IPS-18c (cell line): ENCODE results near the gene RFWD3.

Experiments used
- H3K4me3 ChIP-seq: 2 replicates; pipeline ENCODE4 v1.7.0; 2013; ENCODE audit warnings: low read depth, mild to moderate bottlenecking, low read length, moderate library complexity; ENCODE audit not compliant: insufficient read depth
- H3K9me3 ChIP-seq: one replicate; pipeline ENCODE4 v1.6.1; 2013; ENCODE audit warnings: mild to moderate bottlenecking, low read length, moderate library complexity; ENCODE audit not compliant: control insufficient read depth, insufficient read depth

Gene RFWD3

GRCh38 chr16:74666425-74667254 is at the start of gene RFWD3:
Gene RFWD3 (minus strand): TSS chr16:74666877. CDS start chr16:74661449, 5,428 bp downstream.
- Histone ChIP-seq H3K9me3 (peaks cover 3% of the 10 kb centered on the region), H3K4me3 (peak within 1 kb of the TSS; percentile 94)

DNA sequence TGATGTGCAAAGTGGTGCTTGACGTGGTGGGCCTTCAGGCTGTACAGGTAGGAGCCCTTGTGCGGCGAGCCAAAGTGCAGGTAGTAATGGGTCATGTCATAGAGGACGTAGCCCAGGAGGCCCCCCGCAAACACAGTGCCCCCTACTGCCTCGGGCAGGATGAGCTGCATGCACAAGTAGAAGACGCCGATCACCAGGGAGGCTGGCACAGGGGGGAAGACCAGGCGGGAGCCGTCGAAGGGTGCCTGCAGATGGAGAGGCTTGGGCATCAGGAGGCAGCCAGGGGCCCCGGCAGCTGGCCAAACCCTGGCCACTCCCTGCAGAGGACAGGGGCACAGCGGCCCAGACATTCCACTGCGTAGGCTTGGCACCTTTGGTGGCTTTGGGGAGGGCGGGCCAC is 49.7 kb upstream of the RFWD3 start:
- Histone ChIP-seq H3K4me3 (no peak overlapping the region), H3K9me3 (no peaks in the 10 kb centered on the region)

DNA sequence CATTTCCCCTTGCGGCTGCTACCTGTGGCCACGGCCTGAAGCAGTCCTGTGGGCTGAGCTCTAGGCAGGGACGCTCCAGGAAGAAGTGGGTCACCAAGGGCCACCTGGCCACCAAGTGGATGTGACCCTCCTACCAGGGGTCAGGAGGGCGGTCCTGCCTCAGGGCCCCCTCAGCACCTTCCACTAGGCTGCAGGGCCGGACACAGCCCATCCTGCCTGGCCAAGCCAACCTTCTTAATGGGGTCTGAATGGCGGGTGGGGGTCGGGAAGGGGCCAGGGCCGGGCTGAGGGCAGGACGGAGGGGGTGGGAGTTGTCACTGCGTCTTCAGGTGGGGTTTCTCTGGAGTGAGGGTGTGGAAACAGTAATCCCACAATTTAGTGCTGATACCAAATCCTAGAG is 47.2 kb upstream of the RFWD3 start:
- Histone ChIP-seq H3K9me3 (no peaks in the 10 kb centered on the region), H3K4me3 (no peak overlapping the region)

GRCh38 chr16:74713325-74713724 is 46.6 kb upstream of the RFWD3 start:
- no peak overlapping the region for H3K4me3 ChIP-seq
- no peaks in the 10 kb centered on the region for H3K9me3 ChIP-seq

- Histone ChIP-seq H3K4me3 (no peak overlapping the region), H3K9me3 (peaks cover 2% of the 10 kb centered on the region)
Measured at GRCh38 chr16:74711938-74712337, 45.3 kb upstream of the RFWD3 start.

GRCh38 chr16:74710401-74710800 is 43.7 kb upstream of the RFWD3 start:
- Histone ChIP-seq H3K9me3 (peaks cover 2% of the 10 kb centered on the region), H3K4me3 (no peak overlapping the region)

DNA sequence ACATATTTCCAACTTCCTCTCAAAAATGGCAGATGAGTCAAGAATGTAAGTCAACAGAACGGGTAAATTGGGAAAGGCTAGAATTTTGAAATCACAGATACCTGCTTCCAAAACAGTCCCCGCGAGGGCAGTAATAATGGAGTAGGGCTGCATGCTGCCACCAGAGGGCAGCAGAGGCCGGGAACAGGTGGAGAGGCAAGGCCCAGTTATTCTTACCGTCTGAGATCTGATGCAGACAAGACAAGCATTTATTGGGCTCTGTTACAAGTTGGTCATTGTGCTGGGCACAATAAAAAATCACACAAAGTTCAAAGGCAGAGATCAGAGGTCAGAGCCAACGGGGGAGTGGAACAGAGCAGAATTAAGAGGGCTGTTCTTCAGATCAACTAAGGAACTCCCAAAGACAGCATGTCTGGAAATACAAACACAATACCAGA is 42.8 kb upstream of the RFWD3 start:
- peaks cover 2% of the 10 kb centered on the region for H3K9me3 ChIP-seq
- no peak overlapping the region for H3K4me3 ChIP-seq

- H3K9me3 ChIP-seq, result no peaks in the 10 kb centered on the region
Measured at GRCh38 chr16:74700438-74701225, 34.0 kb upstream of the RFWD3 start, which contains the start of gene MLKL. Gene MLKL (minus strand): TSS chr16:74700862. CDS start chr16:74695757, 5,105 bp downstream.

DNA sequence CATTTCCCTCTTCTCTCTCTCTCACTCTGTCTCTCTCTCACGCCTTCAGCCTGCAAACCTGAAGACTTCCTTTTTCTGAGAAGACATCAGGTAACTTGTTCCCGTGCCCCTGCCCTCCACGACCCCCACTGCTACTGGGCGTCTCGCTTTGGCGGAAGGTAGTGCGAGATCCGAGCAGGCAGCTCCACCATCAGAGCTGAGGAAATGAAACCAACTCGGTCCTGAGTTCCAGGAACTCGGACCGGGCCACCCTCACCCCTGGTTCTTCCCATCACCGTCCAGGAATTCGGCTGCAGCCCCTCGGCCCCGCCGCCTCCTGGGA is 33.4 kb upstream of the RFWD3 start:
- Histone ChIP-seq H3K4me3 (peak overlapping the region; percentile 66), H3K9me3 (no peaks in the 10 kb centered on the region)

More at GRCh38 chr16:74700438-74701225, 34.0 kb upstream of the RFWD3 start, which contains the start of gene MLKL:
- H3K4me3 ChIP-seq, result peak within 1 kb of the TSS; percentile 66

GRCh38 chr16:74699666-74700065 is 33.0 kb upstream of the RFWD3 start:
- Histone ChIP-seq H3K4me3 (peak overlapping the region; percentile 66), H3K9me3 (no peaks in the 10 kb centered on the region)

DNA sequence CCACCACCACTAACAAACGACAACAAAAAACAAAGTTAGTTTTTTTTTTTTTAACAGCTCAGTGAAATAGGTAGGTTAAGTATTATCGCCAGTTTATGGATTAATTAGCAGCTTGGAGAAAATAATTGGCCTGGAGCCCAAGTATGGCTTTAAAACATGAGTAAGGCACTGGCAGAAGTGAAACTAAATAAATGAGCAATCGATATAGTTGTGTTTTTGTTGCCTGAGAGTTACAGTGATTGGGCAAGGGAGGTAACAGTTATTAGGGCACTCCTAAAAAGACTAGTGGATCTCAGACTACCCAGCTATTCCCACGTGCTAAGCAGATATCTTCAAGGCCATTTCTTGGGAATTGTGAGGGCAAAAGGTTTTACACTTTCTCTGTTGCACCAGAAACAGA is 31.5 kb upstream of the RFWD3 start:
- Histone ChIP-seq H3K9me3 (no peaks in the 10 kb centered on the region), H3K4me3 (no peak overlapping the region)

GRCh38 chr16:74695450-74696422 is 29.1 kb upstream of the RFWD3 start:
- Histone ChIP-seq H3K9me3 (no peaks in the 10 kb centered on the region), H3K4me3 (no peak overlapping the region; the same call in 1 of the 2 replicates)

DNA sequence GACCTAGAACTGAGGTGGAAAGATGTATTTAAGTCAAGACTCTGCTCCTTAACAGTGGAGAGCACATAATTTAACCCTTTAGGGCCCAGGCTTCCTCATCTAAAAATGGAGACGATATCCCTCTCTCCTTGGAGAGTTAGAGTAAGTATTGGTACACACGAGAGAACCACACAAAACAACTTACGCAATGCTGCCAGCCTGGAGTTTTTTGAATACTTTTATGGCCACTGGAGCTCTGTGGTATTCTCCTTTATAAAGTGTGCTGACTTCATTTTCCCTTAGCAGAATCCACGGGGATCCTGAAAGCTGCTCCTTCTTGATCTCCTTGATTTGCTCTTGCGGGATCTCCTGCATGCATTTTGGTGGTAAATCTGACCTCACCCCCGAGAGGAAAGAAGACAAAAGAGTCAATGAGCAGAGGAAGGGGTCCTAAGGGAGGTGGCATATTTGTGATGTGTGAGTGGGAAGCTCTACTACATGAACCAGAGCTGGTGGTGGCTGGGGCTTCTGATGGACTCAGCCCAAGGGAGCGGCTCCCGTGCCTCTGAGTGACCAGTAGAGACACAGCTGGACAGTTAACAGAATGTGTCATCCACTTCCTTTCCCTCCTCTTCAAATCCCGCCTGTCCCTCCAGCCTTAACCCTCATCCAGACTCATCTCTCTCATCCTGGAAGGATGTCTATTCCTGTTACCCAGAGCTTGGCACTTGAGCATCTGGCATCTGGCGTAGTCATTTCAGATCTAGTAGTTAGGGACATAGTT is 24.6 kb upstream of the RFWD3 start:
- no peaks in the 10 kb centered on the region for H3K9me3 ChIP-seq
- no peak overlapping the region for H3K4me3 ChIP-seq

DNA sequence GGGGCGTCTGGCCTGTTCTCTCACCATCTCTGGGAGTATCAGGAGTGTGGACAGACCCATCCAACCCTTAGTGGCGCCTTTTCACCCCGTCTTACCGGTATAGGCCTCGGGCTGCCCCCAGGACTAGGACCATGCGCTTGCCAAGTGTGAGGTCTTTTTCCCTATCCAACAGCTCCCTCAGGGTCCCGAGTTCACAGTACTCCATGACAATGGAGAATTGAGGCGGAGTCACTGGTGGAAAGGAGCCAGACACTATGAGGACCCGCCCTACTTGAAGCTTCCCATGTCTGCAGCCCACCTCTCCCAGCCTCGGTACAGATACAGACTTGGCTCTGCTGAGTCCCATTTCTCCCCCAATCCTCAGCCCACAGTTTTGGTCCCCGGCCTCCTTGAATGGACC is 15.9 kb upstream of the RFWD3 start:
- H3K9me3 ChIP-seq, result no peaks in the 10 kb centered on the region

DNA sequence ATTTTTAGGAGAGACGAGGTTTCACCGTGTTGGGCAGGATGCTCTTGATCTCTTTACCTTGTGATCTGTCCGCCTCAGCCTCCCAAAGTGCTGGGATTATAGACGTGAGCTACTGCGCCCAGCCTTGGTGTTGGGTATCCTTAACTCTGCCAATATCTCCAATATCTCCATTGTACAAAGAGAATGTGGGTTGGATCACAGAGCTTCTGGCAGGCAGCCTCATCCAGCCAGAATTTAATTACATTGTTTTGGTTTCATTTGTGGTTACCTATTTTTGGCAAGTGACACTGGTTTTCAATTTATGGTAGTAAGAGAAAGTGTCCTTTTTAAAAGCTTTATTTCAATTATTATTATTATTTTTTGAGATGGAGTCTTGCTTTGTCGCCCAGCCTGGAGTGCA is 14.0 kb upstream of the RFWD3 start:
- Histone ChIP-seq H3K9me3 (no peaks in the 10 kb centered on the region), H3K4me3 (no peak overlapping the region)

More for the DNA sequence above, 15.9 kb upstream of the RFWD3 start:
- H3K4me3 ChIP-seq, result no peak overlapping the region

GRCh38 chr16:74679983-74680382 is 13.3 kb upstream of the RFWD3 start:
- Histone ChIP-seq H3K4me3 (no peak overlapping the region), H3K9me3 (no peaks in the 10 kb centered on the region)
